Natural killer cell (primary cell): ENCODE results near the gene RTN1. TPM values are rescaled to one million over a fixed set of nuclear protein-coding genes. Genes with fewer than 3 reads are reported as not detected.

Experiments
- ATAC-seq, 3 donors: fragments of 150-1000 bp in 2 of 3; fragments of 200-7000 bp in 1 of 3; cut with Tn5 transposase; 1 replicate in 1 of 3; 2 replicates in 2 of 3; pipeline ENCODE4 v1.10.0; 2021; ENCODE audit warnings: mild to moderate bottlenecking in 2 of 3, moderate library complexity in 2 of 3
- DNase-seq, 2 donors: peaks; one replicate each; pipeline versions ENCODE4 v3.0.0 to v3.0.0-alpha.2; 2013 to 2021; ENCODE audit warnings: mixed read lengths in 1 of 2
- H3K27ac ChIP-seq: one replicate; pipeline ENCODE4 v1.5.1; 2013; ENCODE audit warnings: mild to moderate bottlenecking, low read length
- H3K27me3 ChIP-seq: one replicate; pipeline ENCODE4 v1.6.1; 2013; ENCODE audit warnings: low read length; ENCODE audit not compliant: control insufficient read depth, insufficient read depth
- H3K36me3 ChIP-seq: one replicate; pipeline ENCODE4 v1.6.1; 2013; ENCODE audit warnings: low read length; ENCODE audit not compliant: control insufficient read depth, insufficient read depth
- H3K4me1 ChIP-seq: one replicate; pipeline ENCODE4 v1.6.1; 2013; ENCODE audit warnings: low read length; ENCODE audit not compliant: control insufficient read depth, insufficient read depth
- H3K4me3 ChIP-seq: one replicate; pipeline ENCODE4 v1.5.1; 2013; ENCODE audit warnings: low read length
- H3K9me3 ChIP-seq: one replicate; pipeline ENCODE4 v1.6.1; 2013; ENCODE audit warnings: low read length; ENCODE audit not compliant: control insufficient read depth, insufficient read depth
- H3K27ac Mint-ChIP-seq, 2 donors: one replicate each; pipeline ENCODE4 v1.8.0; 2022; ENCODE audit warnings: mild to moderate bottlenecking in 2 of 2, mixed read lengths in 2 of 2, moderate library complexity in 1 of 2
- H3K27me3 Mint-ChIP-seq, 2 donors: one replicate each; pipeline ENCODE4 v1.8.0; 2022; ENCODE audit warnings: low read depth in 2 of 2, mixed read lengths in 2 of 2
- H3K36me3 Mint-ChIP-seq: one replicate; pipeline ENCODE4 v1.8.0; 2022; ENCODE audit warnings: mixed read lengths
- H3K4me1 Mint-ChIP-seq, 2 donors: one replicate each; pipeline ENCODE4 v1.8.0; 2022; ENCODE audit warnings: mixed read lengths in 2 of 2
- H3K4me3 Mint-ChIP-seq: one replicate; pipeline ENCODE4 v1.8.0; 2022; ENCODE audit warnings: mild to moderate bottlenecking, moderate library complexity, mixed read lengths
- H3K9me3 Mint-ChIP-seq, 2 donors: one replicate each; pipeline ENCODE4 v1.8.0; 2022; ENCODE audit warnings: mixed read lengths in 2 of 2
- WGBS: methylation state at CpG from one replicate; pipeline ENCODE4 v1.1.7; 2013; ENCODE audit warnings: missing lambda C conversion rate; ENCODE audit not compliant: insufficient coverage; 5-methylcytosine and 5-hydroxymethylcytosine counted together
- intact Hi-C: fragments of 100-400 bp; cut with micrococcal nuclease; formaldehyde crosslinking; loops from one replicate; pipeline ENCODE4 v1.14.2; 2022
- total RNA-seq, 4 donors: library from RNA; stranded (reverse); fragments of 120-200 nt in 1 of 4; gene quantifications; one replicate each; pipeline versions ENCODE4 v1.2.3 to v1.2.4, GENCODE V29; 2013 to 2022
- TF ChIP-seq, protein P1 (sequence below): fragments of 200-600 bp; IDR thresholded peaks from one replicate; pipeline ENCODE4 v1.8.0; 2022; ENCODE audit warnings: antibody characterized with exemption

RTN1 gene
- total RNA-seq, 3 donors from 2014 or later (not counting 1 experiment from before 2014, with no cell fraction given): 1.9 to 3.6 (median 2.3) TPM

GRCh38 chr14:59828276-59828675 is 42.3 kb downstream of the RTN1 start:
- DNase-seq (no peak), ATAC-seq (no peak)
- Histone ChIP-seq H3K27ac (no peak overlapping the region), H3K4me3 (no peak overlapping the region), H3K9me3 (no peaks in the 10 kb centered on the region), H3K27me3 (no peaks in the 10 kb centered on the region), H3K36me3 (no peaks in the 10 kb centered on the region), H3K4me1 (no peaks in the 10 kb centered on the region)
- intact Hi-C loops: no loop called here
- Mint-ChIP-seq H3K27ac (no peak overlapping the region), H3K36me3 (no peaks in the 10 kb centered on the region), H3K4me1 (no peaks in the 10 kb centered on the region), H3K4me3 (no peak overlapping the region), H3K9me3 (no peaks in the 10 kb centered on the region), H3K27me3 (peaks cover 3 to 9% of the 10 kb centered on the region in 2 donors)
- 63% methylated on average over 2 of the region's 2 CpGs for WGBS
- TF ChIP-seq, protein P1, sequence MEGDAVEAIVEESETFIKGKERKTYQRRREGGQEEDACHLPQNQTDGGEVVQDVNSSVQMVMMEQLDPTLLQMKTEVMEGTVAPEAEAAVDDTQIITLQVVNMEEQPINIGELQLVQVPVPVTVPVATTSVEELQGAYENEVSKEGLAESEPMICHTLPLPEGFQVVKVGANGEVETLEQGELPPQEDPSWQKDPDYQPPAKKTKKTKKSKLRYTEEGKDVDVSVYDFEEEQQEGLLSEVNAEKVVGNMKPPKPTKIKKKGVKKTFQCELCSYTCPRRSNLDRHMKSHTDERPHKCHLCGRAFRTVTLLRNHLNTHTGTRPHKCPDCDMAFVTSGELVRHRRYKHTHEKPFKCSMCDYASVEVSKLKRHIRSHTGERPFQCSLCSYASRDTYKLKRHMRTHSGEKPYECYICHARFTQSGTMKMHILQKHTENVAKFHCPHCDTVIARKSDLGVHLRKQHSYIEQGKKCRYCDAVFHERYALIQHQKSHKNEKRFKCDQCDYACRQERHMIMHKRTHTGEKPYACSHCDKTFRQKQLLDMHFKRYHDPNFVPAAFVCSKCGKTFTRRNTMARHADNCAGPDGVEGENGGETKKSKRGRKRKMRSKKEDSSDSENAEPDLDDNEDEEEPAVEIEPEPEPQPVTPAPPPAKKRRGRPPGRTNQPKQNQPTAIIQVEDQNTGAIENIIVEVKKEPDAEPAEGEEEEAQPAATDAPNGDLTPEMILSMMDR: no peak

DNA sequence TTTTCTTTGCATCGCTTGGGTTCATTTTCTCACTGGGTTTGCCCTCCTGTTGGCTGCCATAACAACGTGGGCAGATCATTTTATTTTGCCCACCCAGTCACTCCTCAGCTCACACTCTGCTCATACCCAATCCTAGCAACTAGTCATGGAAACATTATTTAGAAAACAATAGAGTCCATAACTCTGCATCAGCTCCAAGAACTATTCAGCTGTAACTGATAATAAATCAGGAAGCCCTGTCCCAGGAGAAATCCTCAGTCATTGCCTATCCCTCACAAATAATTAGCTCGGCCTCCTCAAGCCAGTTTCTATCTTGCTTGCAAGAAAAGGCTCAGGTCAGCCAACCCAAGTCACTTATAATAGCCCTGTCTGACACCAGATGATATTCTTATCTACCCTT is 43.2 kb downstream of the RTN1 start:
- H3K27ac ChIP-seq: no peak overlapping the region
- no peaks in the 10 kb centered on the region for H3K27me3 ChIP-seq
- H3K9me3 Mint-ChIP-seq: no peaks in the 10 kb centered on the region
- no peak overlapping the region for H3K27ac Mint-ChIP-seq
- TF ChIP-seq, protein P1: no peak
- peaks cover 3 to 7% of the 10 kb centered on the region in 2 donors for H3K27me3 Mint-ChIP-seq
- no peaks in the 10 kb centered on the region for H3K4me1 Mint-ChIP-seq
- 76% methylated on average over 3 of the region's 3 CpGs for WGBS
- H3K4me3 ChIP-seq: no peak overlapping the region
- no peaks in the 10 kb centered on the region for H3K36me3 ChIP-seq
- H3K4me3 Mint-ChIP-seq: no peak overlapping the region
- H3K36me3 Mint-ChIP-seq: no peaks in the 10 kb centered on the region
- H3K9me3 ChIP-seq: no peaks in the 10 kb centered on the region
- no peak for ATAC-seq
- intact Hi-C loops: no loop called here
- DNase-seq: no peak
- no peaks in the 10 kb centered on the region for H3K4me1 ChIP-seq

- DNase-seq (no peak), ATAC-seq (no peak)
- H3K36me3 ChIP-seq: no peaks in the 10 kb centered on the region
- peaks cover 0 to 3% of the 10 kb centered on the region in 2 donors for H3K9me3 Mint-ChIP-seq
- H3K4me3 Mint-ChIP-seq: no peak overlapping the region
- no peaks in the 10 kb centered on the region for H3K36me3 Mint-ChIP-seq
- H3K27ac Mint-ChIP-seq: no peak overlapping the region
- no peak overlapping the region for H3K4me3 ChIP-seq
- H3K27ac ChIP-seq: no peak overlapping the region
- intact Hi-C loops: no loop called here
- H3K9me3 ChIP-seq: no peaks in the 10 kb centered on the region
- TF ChIP-seq, protein P1: no peak
- peaks cover 0 to 7% of the 10 kb centered on the region in 2 donors for H3K27me3 Mint-ChIP-seq
- no peaks in the 10 kb centered on the region for H3K27me3 ChIP-seq
- H3K4me1 ChIP-seq: no peaks in the 10 kb centered on the region
- H3K4me1 Mint-ChIP-seq: no peaks in the 10 kb centered on the region
Measured at GRCh38 chr14:59826150-59826549, 44.4 kb downstream of the RTN1 start.

DNA sequence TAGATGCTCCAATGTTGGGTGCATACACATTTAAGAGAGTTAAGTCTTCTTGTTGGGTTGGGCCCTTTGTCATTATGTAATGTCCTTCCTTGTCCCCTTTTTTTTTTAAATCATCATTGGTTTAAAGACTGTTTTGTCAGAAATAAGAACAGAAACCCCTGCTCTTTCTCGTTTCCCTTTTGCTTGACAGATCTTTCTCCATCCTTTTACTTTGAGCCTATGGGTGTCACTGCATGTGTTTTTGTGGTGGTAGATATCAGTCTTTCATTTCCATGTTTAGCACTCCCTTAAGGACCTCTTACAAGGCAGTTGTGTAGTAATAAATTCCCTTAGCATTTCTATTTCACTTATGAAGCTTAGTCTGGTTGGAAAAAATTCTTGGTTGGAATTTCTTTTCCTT is 47.4 kb downstream of the RTN1 start:
- no peaks in the 10 kb centered on the region for H3K27me3 ChIP-seq
- intact Hi-C loops: no loop called here
- no peak for ATAC-seq
- H3K27ac ChIP-seq: no peak overlapping the region
- H3K4me1 ChIP-seq: no peaks in the 10 kb centered on the region
- TF ChIP-seq, protein P1: no peak
- Mint-ChIP-seq H3K4me1 (no peaks in the 10 kb centered on the region), H3K9me3 (peaks cover 0 to 3% of the 10 kb centered on the region in 2 donors), H3K36me3 (no peaks in the 10 kb centered on the region), H3K27ac (no peak overlapping the region), H3K27me3 (peaks cover 0 to 6% of the 10 kb centered on the region in 2 donors), H3K4me3 (no peak overlapping the region)
- H3K9me3 ChIP-seq: no peaks in the 10 kb centered on the region
- H3K4me3 ChIP-seq: no peak overlapping the region
- H3K36me3 ChIP-seq: no peaks in the 10 kb centered on the region
- no peak for DNase-seq
- WGBS: no CpG with 5 or more reads among the region's 1 CpG
